ENCODE data around the gene NEIL1.
A peak's percentile ranks its signal among the peaks of the same experiment; 100 is the strongest.
"Not testable (repeated sequence)": the region's sequence is repeated elsewhere in the genome, so short reads cannot be mapped to it uniquely, and the experiment has no call there.

Gene NEIL1, protein sequence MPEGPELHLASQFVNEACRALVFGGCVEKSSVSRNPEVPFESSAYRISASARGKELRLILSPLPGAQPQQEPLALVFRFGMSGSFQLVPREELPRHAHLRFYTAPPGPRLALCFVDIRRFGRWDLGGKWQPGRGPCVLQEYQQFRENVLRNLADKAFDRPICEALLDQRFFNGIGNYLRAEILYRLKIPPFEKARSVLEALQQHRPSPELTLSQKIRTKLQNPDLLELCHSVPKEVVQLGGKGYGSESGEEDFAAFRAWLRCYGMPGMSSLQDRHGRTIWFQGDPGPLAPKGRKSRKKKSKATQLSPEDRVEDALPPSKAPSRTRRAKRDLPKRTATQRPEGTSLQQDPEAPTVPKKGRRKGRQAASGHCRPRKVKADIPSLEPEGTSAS

GRCh38 chr15:75346796-75347221 lies at the start of gene NEIL1:
TSS of gene NEIL1 (plus strand) at chr15:75347039. CDS start at chr15:75348906, 1,867 bp downstream.
- no peak for TF ChIP-seq CTCF (IDR thresholded peaks at IDR 0.05; ENCODE audit: low read depth, low read length)
- H3K4me3 ChIP-seq (ENCODE audit: low read depth, low read length): peak within 1 kb of the TSS; percentile 70

DNA sequence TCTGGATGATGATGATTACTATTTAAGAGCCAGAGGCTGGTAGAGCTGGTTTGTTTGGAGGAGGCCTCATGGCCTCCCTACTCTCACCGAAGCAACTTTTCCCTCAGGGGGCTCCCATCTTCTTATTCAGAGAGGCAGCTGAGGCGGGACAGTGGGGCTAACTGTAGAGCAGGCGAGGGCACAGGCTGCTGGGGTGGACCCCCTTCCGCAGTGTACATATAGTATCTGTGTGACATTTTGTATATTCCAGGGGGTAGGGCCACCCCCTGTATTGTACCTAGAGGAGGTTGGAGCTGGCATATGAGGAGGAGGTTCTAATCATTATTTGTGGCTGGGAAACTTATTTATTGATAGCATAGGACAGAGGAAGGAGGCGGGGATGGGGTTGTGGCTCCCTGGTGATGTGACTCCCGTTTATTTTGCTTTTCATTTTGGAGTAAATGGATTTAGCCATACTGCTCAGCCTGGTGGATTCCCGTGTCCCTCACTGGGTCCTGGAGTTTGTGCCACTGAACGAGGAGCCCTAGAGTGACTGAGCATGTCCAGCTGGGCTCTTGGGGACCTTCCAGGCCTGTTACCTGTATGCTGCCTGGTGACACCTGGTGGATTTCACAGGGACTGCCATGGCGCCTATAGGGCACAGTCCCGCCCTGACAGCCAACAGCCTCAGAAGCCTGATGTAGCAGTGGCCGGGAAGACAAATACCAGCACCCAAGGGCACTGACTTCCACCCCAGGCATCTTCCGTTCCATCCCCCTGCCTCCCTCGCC lies 48.1 kb upstream of the NEIL1 start:
- H3K4me3 ChIP-seq (ENCODE audit: low read depth, low read length): not testable (repeated sequence)

DNA sequence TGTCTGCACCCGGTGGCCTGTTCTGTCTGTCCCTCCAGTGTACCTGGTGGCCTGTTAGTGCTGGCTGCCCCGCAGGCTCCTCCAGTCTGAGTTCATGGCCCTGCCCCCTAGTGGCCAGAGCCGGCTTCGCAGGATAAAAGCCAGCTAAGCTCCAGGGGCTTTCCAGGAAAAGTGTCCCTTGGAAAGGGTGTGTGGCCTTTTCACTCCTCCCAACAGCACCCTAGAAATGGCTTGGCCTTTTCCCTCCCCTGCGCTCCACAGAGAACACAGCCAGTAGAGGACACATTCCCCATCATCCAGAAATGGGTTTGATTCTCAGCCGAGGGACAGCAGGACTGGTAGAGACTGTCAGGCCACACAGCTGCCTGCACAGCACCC lies 47.5 kb upstream of the NEIL1 start:
- H3K4me3 ChIP-seq (ENCODE audit: low read depth, low read length): not testable (repeated sequence)
- TF ChIP-seq CTCF (IDR thresholded peaks at IDR 0.05; ENCODE audit: low read depth, low read length): peak; percentile 32; the same call in 1 of the 2 replicates

- H3K4me3 ChIP-seq (ENCODE audit: low read depth, low read length): not testable (repeated sequence)
These were observed 46.8 kb upstream of the NEIL1 start for GRCh38 chr15:75300026-75300425.

DNA sequence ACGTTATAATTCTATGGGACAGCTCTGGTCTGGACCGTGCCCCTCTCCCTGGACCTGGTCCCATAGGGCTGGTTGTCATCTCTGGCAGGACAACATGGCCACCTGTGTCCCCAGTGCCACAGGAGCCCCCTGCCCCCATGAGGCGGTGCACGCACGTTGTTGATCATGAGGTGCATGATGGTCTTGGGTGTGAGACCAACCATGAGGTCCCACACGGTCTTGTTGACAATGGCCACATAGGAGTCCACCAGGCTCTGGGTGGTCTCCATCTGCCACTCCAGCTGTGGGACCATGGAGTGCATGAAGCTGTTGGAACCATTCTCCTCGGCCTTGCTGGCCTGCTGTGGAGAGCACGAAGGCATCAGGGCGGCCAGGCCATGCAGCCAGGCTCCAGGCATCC lies 44.5 kb upstream of the NEIL1 start:
- H3K4me3 ChIP-seq (ENCODE audit: low read depth, low read length): no peak overlapping the region
- no peak for TF ChIP-seq CTCF (IDR thresholded peaks at IDR 0.05; ENCODE audit: low read depth, low read length)

GRCh38 chr15:75302753-75303152 lies 44.1 kb upstream of the NEIL1 start:
- not testable (repeated sequence) for H3K4me3 ChIP-seq (ENCODE audit: low read depth, low read length)

- H3K4me3 ChIP-seq (ENCODE audit: low read depth, low read length): no peak overlapping the region
- no peak for TF ChIP-seq CTCF (IDR thresholded peaks at IDR 0.05; ENCODE audit: low read depth, low read length)
These were observed 40.7 kb upstream of the NEIL1 start for GRCh38 chr15:75306188-75306587.

GRCh38 chr15:75307778-75308390 lies 39.0 kb upstream of the NEIL1 start:
- H3K4me3 ChIP-seq (ENCODE audit: low read depth, low read length): no peak overlapping the region
- TF ChIP-seq CTCF (IDR thresholded peaks at IDR 0.05; ENCODE audit: low read depth, low read length): no peak

All from WI38 (cell line).